GM23338 (cell line): Measurements from ENCODE around the gene EXOC6B. TPM values are rescaled to one million over a fixed set of nuclear protein-coding genes. Genes with fewer than 3 reads are reported as not detected.

Experiments used
- ATAC-seq: fragments of 200-7000 bp; cut with Tn5 transposase; 3 replicates; pipeline ENCODE4 v1.9.1; 2020
- DNase-seq: peaks from one replicate; pipeline ENCODE4 v3.0.0-alpha.2; 2015; ENCODE audit warnings: low spot score
- H2AFZ ChIP-seq: fragments of 200-600 bp; sonication (generic); 2 replicates; pipeline ENCODE4 v1.8.0; 2016; ENCODE audit warnings: antibody characterized with exemption, mild to moderate bottlenecking, moderate library complexity
- H3F3A ChIP-seq: fragments of 200-600 bp; sonication (generic); replicated peaks from 2 replicates; pipeline ENCODE4 v1.8.0; 2017; ENCODE audit warnings: antibody characterized with exemption, mixed run types, low read depth
- H3K27ac ChIP-seq: fragments of 200-600 bp; sonication (generic); 2 replicates; pipeline ENCODE4 v1.6.1; 2016; ENCODE audit warnings: low read depth
- H3K27me3 ChIP-seq: fragments of 200-600 bp; sonication (generic); 2 replicates; pipeline ENCODE4 v1.8.0; 2016; ENCODE audit warnings: mild to moderate bottlenecking, mixed run types, moderate library complexity; ENCODE audit not compliant: insufficient read depth
- H3K36me3 ChIP-seq: fragments of 200-600 bp; sonication (generic); 2 replicates; pipeline ENCODE4 v1.8.0; 2016; ENCODE audit warnings: mild to moderate bottlenecking; ENCODE audit not compliant: insufficient read depth
- H3K4me1 ChIP-seq: fragments of 200-600 bp; sonication (generic); 2 replicates; pipeline ENCODE4 v1.8.0; 2016; ENCODE audit warnings: mild to moderate bottlenecking, moderate library complexity; ENCODE audit not compliant: insufficient read depth
- H3K4me2 ChIP-seq: fragments of 200-600 bp; sonication (generic); 2 replicates; pipeline ENCODE4 v1.7.1; 2017; ENCODE audit warnings: mixed run types
- H3K4me3 ChIP-seq: fragments of 200-600 bp; sonication (generic); 2 replicates; pipeline ENCODE4 v1.6.1; 2016; ENCODE audit warnings: mixed run types
- H3K79me2 ChIP-seq: fragments of 200-600 bp; sonication (generic); replicated peaks from 2 replicates; pipeline ENCODE4 v1.8.0; 2017; ENCODE audit warnings: mild to moderate bottlenecking; ENCODE audit not compliant: insufficient read depth
- H3K9me2 ChIP-seq: fragments of 200-600 bp; sonication (generic); 2 replicates; pipeline ENCODE4 v1.8.0; 2017; ENCODE audit not compliant: insufficient read depth
- H4K20me1 ChIP-seq: fragments of 200-600 bp; sonication (generic); replicated peaks from 2 replicates; pipeline ENCODE4 v1.8.0; 2017; ENCODE audit warnings: mild to moderate bottlenecking; ENCODE audit not compliant: insufficient read depth
- H3K27ac Mint-ChIP-seq: 2 replicates; pipeline ENCODE4 v1.8.0; 2020; ENCODE audit warnings: inconsistent platforms, mild to moderate bottlenecking, moderate library complexity, mixed read lengths
- H3K27me3 Mint-ChIP-seq: 3 replicates; pipeline ENCODE4 v1.8.0; 2022; ENCODE audit warnings: low read depth, mild to moderate bottlenecking, moderate library complexity, mixed read lengths, inconsistent platforms; ENCODE audit not compliant: insufficient read depth, poor library complexity
- H3K36me3 Mint-ChIP-seq: 3 replicates; pipeline ENCODE4 v1.8.0; 2021; ENCODE audit warnings: low read depth, mild to moderate bottlenecking, inconsistent platforms, moderate library complexity, mixed read lengths
- H3K4me1 Mint-ChIP-seq: 3 replicates; pipeline ENCODE4 v1.8.0; 2020; ENCODE audit warnings: mild to moderate bottlenecking, inconsistent platforms, mixed read lengths
- H3K4me3 Mint-ChIP-seq: 3 replicates; pipeline ENCODE4 v1.8.0; 2021; ENCODE audit warnings: moderate library complexity, mild to moderate bottlenecking, inconsistent platforms, mixed read lengths
- H3K9me3 Mint-ChIP-seq: 3 replicates; pipeline ENCODE4 v1.8.0; 2020; ENCODE audit warnings: moderate library complexity, mild to moderate bottlenecking, inconsistent platforms, mixed read lengths
- CTCF ChIP-seq, 2 experiments: fragments of 200-600 bp in 1 of 2; sonication (generic) in 1 of 2; conservative IDR thresholded peaks; 2 replicates each; pipeline versions ENCODE4 v1.5.1 to v1.6.1; 2016 to 2017; ENCODE audit warnings: antibody characterized with exemption in 2 of 2, low read depth in 2 of 2, mild to moderate bottlenecking in 2 of 2, moderate library complexity in 1 of 2
- ETS1 ChIP-seq: IDR thresholded peaks from 2 replicates; pipeline ENCODE4 v1.6.1; 2016; ENCODE audit warnings: antibody characterized with exemption
- EZH2 ChIP-seq: fragments of 200-600 bp; sonication (generic); IDR thresholded peaks from one replicate; pipeline ENCODE4 v1.8.0; 2017; ENCODE audit warnings: antibody characterized with exemption, mild to moderate bottlenecking, low read depth; ENCODE audit not compliant: unreplicated experiment
- JUNB ChIP-seq: IDR thresholded peaks from one replicate; pipeline ENCODE4 v1.6.1; 2016; ENCODE audit warnings: antibody characterized with exemption; ENCODE audit not compliant: unreplicated experiment
- NANOG ChIP-seq: IDR thresholded peaks from 2 replicates; pipeline ENCODE4 v1.6.1; 2016; ENCODE audit warnings: antibody characterized with exemption, borderline replicate concordance
- POLR2AphosphoS5 ChIP-seq: IDR thresholded peaks from 2 replicates; pipeline ENCODE4 v1.6.1; 2016; ENCODE audit warnings: antibody characterized with exemption, low read depth
- STAT1 ChIP-seq: IDR thresholded peaks from one replicate; pipeline ENCODE4 v1.6.1; 2016; ENCODE audit warnings: antibody characterized with exemption; ENCODE audit not compliant: unreplicated experiment
- ZNF114 ChIP-seq: fragments of 250-450 bp; sonication (Bioruptor Pico); IDR thresholded peaks from 2 replicates; pipeline ENCODE4 v1.5.0; 2020; ENCODE audit warnings: mild to moderate bottlenecking, moderate library complexity
- ZNF331 ChIP-seq: fragments of 250-450 bp; sonication (Bioruptor Pico); IDR thresholded peaks from 2 replicates; pipeline ENCODE4 v1.5.0; 2020; ENCODE audit warnings: low read depth, mild to moderate bottlenecking, moderate library complexity
- ZNF462 ChIP-seq: fragments of 250-450 bp; sonication (Bioruptor Pico); IDR thresholded peaks from 2 replicates; pipeline ENCODE4 v1.5.0; 2020; ENCODE audit warnings: mild to moderate bottlenecking, moderate library complexity
- polyA plus RNA-seq: library from polyadenylated mRNA; unstranded; fragments of >200 nt; fragmentation: Nextera tagmentation; extraction: Ambion mirVana; gene quantifications from 2 replicates; pipeline ENCODE4 v1.2.1, GENCODE V29; 2016
- total RNA-seq: library from RNA; depleted of rRNA; stranded (reverse); fragments of >200 nt; shearing (Covaris generic); gene quantifications from 2 replicates; pipeline ENCODE4 v1.2.3, GENCODE V29; 2014

Gene EXOC6B
- total and polyA plus RNA-seq, 2 experiments from 2014 or later, result 7.2 to 45.9 TPM

GRCh38 chr2:72427022-72427861 lies 398.6 kb downstream of the EXOC6B start:
- Histone ChIP-seq H3K4me3 (no peak overlapping the region), H3K36me3 (no peaks in the 10 kb centered on the region), H2AFZ (no peak overlapping the region), H3K79me2 (no peaks in the 10 kb centered on the region), H3K9me2 (no peaks in the 10 kb centered on the region), H3K27ac (no peak overlapping the region), H3K4me2 (no peak overlapping the region), H3F3A (no peaks in the 10 kb centered on the region), H3K4me1 (no peaks in the 10 kb centered on the region), H4K20me1 (no peaks in the 10 kb centered on the region), H3K27me3 (no peaks in the 10 kb centered on the region)
- no peak overlapping the region for H3K27ac Mint-ChIP-seq
- no peak for DNase-seq
- H3K4me3 Mint-ChIP-seq, result no peak overlapping the region
- peaks cover 2% of the 10 kb centered on the region; the same call in 2 of the 3 replicates for H3K4me1 Mint-ChIP-seq
- H3K27me3 Mint-ChIP-seq, result no peaks in the 10 kb centered on the region
- no peak for TF ChIP-seq ZNF114 (CRISPR knock-in tag)
- no peak for TF ChIP-seq ETS1
- TF ChIP-seq CTCF (conservative IDR thresholded peaks at IDR 0.05; ENCODE audit: low read depth in 2 of 2), result no peak
- TF ChIP-seq STAT1, result no peak
- H3K36me3 Mint-ChIP-seq, result peaks cover 12% of the 10 kb centered on the region
- H3K9me3 Mint-ChIP-seq, result peaks cover 4% of the 10 kb centered on the region
- ATAC-seq, result no peak

GRCh38 chr2:72425996-72426395 lies 399.8 kb downstream of the EXOC6B start:
- H4K20me1 ChIP-seq, result no peaks in the 10 kb centered on the region
- Mint-ChIP-seq H3K4me3 (no peak overlapping the region), H3K36me3 (peaks cover 17% of the 10 kb centered on the region), H3K27me3 (no peaks in the 10 kb centered on the region), H3K9me3 (peaks cover 7% of the 10 kb centered on the region), H3K27ac (no peak overlapping the region), H3K4me1 (peaks cover 2% of the 10 kb centered on the region; the same call in 2 of the 3 replicates)
- no peaks in the 10 kb centered on the region for H3F3A ChIP-seq
- H3K36me3 ChIP-seq, result no peaks in the 10 kb centered on the region
- H3K4me3 ChIP-seq, result no peak overlapping the region
- H3K4me2 ChIP-seq, result no peak overlapping the region
- no peaks in the 10 kb centered on the region for H3K4me1 ChIP-seq
- no peaks in the 10 kb centered on the region for H3K9me2 ChIP-seq
- no peak for ATAC-seq
- H2AFZ ChIP-seq, result no peak overlapping the region
- no peak overlapping the region for H3K27ac ChIP-seq
- no peaks in the 10 kb centered on the region for H3K79me2 ChIP-seq
- no peak for DNase-seq
- H3K27me3 ChIP-seq, result no peaks in the 10 kb centered on the region
- no peak for TF ChIP-seq ZNF462
- no peak for TF ChIP-seq ETS1
- no peak for TF ChIP-seq JUNB
- no peak for TF ChIP-seq ZNF331 (CRISPR knock-in tag)
- no peak for TF ChIP-seq POLR2AphosphoS5
- no peak for TF ChIP-seq EZH2
- no peak for TF ChIP-seq NANOG
- TF ChIP-seq ZNF114 (CRISPR knock-in tag), result no peak
